Measurements from ENCODE around the gene ATP6V0A1. TPM values are rescaled to one million over a fixed set of nuclear protein-coding genes. Genes with fewer than 3 reads are reported as not detected.

ATP6V0A1 gene
- total RNA-seq, 4 donors from 2014 or later, result 81.6 to 126 (median 96.6) TPM

GRCh38 chr17:42566215-42566882 lies 107.7 kb downstream of the ATP6V0A1 start:
- Histone ChIP-seq H3K36me3 (peaks cover 0 to 56% (median 28%) of the 10 kb centered on the region in 3 donors), H3K4me3 (peak overlapping the region; percentile 76 to 95 (median 90)), H3K4me1 (peaks cover 0 to 60% (median 39%) of the 10 kb centered on the region in 4 donors), H3K27me3 (no peaks in the 10 kb centered on the region), H3K27ac (peak overlapping the region; percentile 81 to 96 (median 94)), H3K9me3 (no peaks in the 10 kb centered on the region)
- no peak for DNase-seq (ENCODE audit: low spot score in 2 of 2)
- no peak for TF ChIP-seq POLR2A (IDR thresholded peaks at IDR 0.05)
- TF ChIP-seq EP300 (IDR thresholded peaks at IDR 0.05), result no peak
- no peak for TF ChIP-seq CTCF (IDR thresholded peaks at IDR 0.05)
- WGBS, 2 donors, result 50 to 56% methylated on average over 11 to 12 of the region's 28 CpGs

- peaks cover 0 to 63% (median 28%) of the 10 kb centered on the region in 3 donors for H3K36me3 ChIP-seq
- TF ChIP-seq CTCF (IDR thresholded peaks at IDR 0.05) (peak in 1 of 5 experiments; percentile 35), POLR2A (IDR thresholded peaks at IDR 0.05) (peak; percentile 7 to 51), EP300 (IDR thresholded peaks at IDR 0.05) (peak; percentile 83 to 92)
- H3K4me3 ChIP-seq, result peak within 1 kb of the TSS; percentile 76 to 95 (median 90)
- H3K9me3 ChIP-seq, result no peaks in the 10 kb centered on the region
- H3K27me3 ChIP-seq, result no peaks in the 10 kb centered on the region
- peak within 1 kb of the TSS; percentile 81 to 96 (median 94) for H3K27ac ChIP-seq
- peaks cover 0 to 56% (median 35%) of the 10 kb centered on the region in 4 donors for H3K4me1 ChIP-seq
- WGBS, 2 donors, result 0 to 1% methylated on average over 35 to 57 of the region's 72 CpGs
- DNase-seq (ENCODE audit: low spot score in 2 of 2), result peak; percentile 85 to 88
Measured at GRCh38 chr17:42566883-42567573, 108.3 kb downstream of the ATP6V0A1 start, which contains the start of gene MLX. Gene MLX, plus strand, starts transcription at chr17:42567100. Its CDS starts 25 bp downstream, at chr17:42567125.

GRCh38 chr17:42568341-42569111 lies 109.8 kb downstream of the ATP6V0A1 start:
- H3K9me3 ChIP-seq, result no peaks in the 10 kb centered on the region
- DNase-seq (ENCODE audit: low spot score in 2 of 2), result no peak
- no peak overlapping the region for H3K4me3 ChIP-seq
- peak overlapping the region in 3 of 4 donors; percentile 93 to 96 (median 96) for H3K27ac ChIP-seq
- peaks cover 2 to 78% (median 33%) of the 10 kb centered on the region in 3 donors for H3K36me3 ChIP-seq
- TF ChIP-seq EP300 (IDR thresholded peaks at IDR 0.05) (no peak), POLR2A (IDR thresholded peaks at IDR 0.05) (no peak), CTCF (IDR thresholded peaks at IDR 0.05) (no peak)
- peaks cover 0 to 46% (median 26%) of the 10 kb centered on the region in 4 donors for H3K4me1 ChIP-seq
- 89 to 90% methylated on average over 14 of the region's 14 CpGs for WGBS, 2 donors
- H3K27me3 ChIP-seq, result no peaks in the 10 kb centered on the region

- DNase-seq (ENCODE audit: low spot score in 2 of 2), result no peak
- Histone ChIP-seq H3K4me1 (peaks cover 0 to 25% (median 13%) of the 10 kb centered on the region in 4 donors), H3K9me3 (no peaks in the 10 kb centered on the region), H3K27me3 (no peaks in the 10 kb centered on the region), H3K36me3 (peaks cover 2 to 74% (median 24%) of the 10 kb centered on the region in 3 donors), H3K4me3 (no peak overlapping the region), H3K27ac (no peak overlapping the region)
- WGBS, 2 donors, result 72 to 76% methylated on average over 12 of the region's 12 CpGs
- TF ChIP-seq EP300 (IDR thresholded peaks at IDR 0.05) (no peak), POLR2A (IDR thresholded peaks at IDR 0.05) (no peak), CTCF (IDR thresholded peaks at IDR 0.05) (no peak)
Measured at GRCh38 chr17:42571435-42572225, 113.0 kb downstream of the ATP6V0A1 start.

Small RNA genes lying within 50 kb of the gene (small RNA-seq; reads per million reads assigned to genes)
- gene MIR548AT, result not detected
- gene RNU7-97P, result not detected

Other genes with a start within 250 kb of the ATP6V0A1 start
- 100 to 1,000 TPM in 3 of 4 donors, 10 to 100 TPM in 1; 96.8 to 117 (median 104) TPM for gene STAT5B, start 182.5 kb upstream of the ATP6V0A1 start, total RNA-seq
- gene STAT5A, start 170.4 kb upstream of the ATP6V0A1 start, total RNA-seq, result 100 to 1,000 TPM in 3 of 4 donors, 10 to 100 TPM in 1; 95.2 to 150 (median 127) TPM
- gene STAT3, start 70.4 kb upstream of the ATP6V0A1 start, total RNA-seq, result 100 to 1,000 TPM; 133 to 322 (median 188) TPM
- gene CAVIN1, start 35.6 kb upstream of the ATP6V0A1 start, total RNA-seq, result 100 to 1,000 TPM; 441 to 784 (median 706) TPM
- 100 to 1,000 TPM in 1 of 4 donors, 10 to 100 TPM in 3; 52.3 to 115 (median 67.3) TPM for gene NAGLU, start 77.4 kb downstream of the ATP6V0A1 start, total RNA-seq
- 1 to 10 TPM in 3 of 4 donors, under 1 TPM in 1; 0.78 to 4.4 (median 3.7) TPM for gene HSD17B1, start 94.0 kb downstream of the ATP6V0A1 start, total RNA-seq
- gene COASY, start 103.3 kb downstream of the ATP6V0A1 start, total RNA-seq, result 10 to 100 TPM; 22.9 to 33.9 (median 25.5) TPM
- gene MLX, start 108.2 kb downstream of the ATP6V0A1 start, total RNA-seq, result 10 to 100 TPM; 31.8 to 44.4 (median 39.1) TPM
- 1 to 10 TPM; 4.9 to 9.0 (median 7.4) TPM for gene PSMC3IP, start 118.9 kb downstream of the ATP6V0A1 start, total RNA-seq
- gene RETREG3, start 150.5 kb downstream of the ATP6V0A1 start, total RNA-seq, result 10 to 100 TPM; 43.1 to 61.8 (median 57.7) TPM
- gene TUBG1, start 150.8 kb downstream of the ATP6V0A1 start, total RNA-seq, result 10 to 100 TPM; 15.3 to 45.6 (median 21.6) TPM
- 10 to 100 TPM; 48.2 to 92.4 (median 77.6) TPM for gene TUBG2, start 200.4 kb downstream of the ATP6V0A1 start, total RNA-seq
- 10 to 100 TPM; 32.4 to 57.7 (median 46.1) TPM for gene PLEKHH3, start 218.1 kb downstream of the ATP6V0A1 start, total RNA-seq
- gene CCR10, start 223.0 kb downstream of the ATP6V0A1 start, total RNA-seq, result 10 to 100 TPM in 1 of 4 donors, 1 to 10 TPM in 3; 3.7 to 11.1 (median 7.1) TPM
- 10 to 100 TPM in 2 of 4 donors, 1 to 10 TPM in 2; 6.3 to 21.0 (median 12.6) TPM for gene CNTNAP1, start 223.7 kb downstream of the ATP6V0A1 start, total RNA-seq

Data from tibial nerve (tissue), 4 donors.